ENCODE measurements around the gene PRLH. TPM values are rescaled to one million over a fixed set of nuclear protein-coding genes. Genes with fewer than 3 reads are reported as not detected.

Gene PRLH
- total and polyA plus RNA-seq, 2 of the 13 experiments (the other 11 are each of a cell fraction or from before 2014, with no cell fraction given) = not detected

DNA sequence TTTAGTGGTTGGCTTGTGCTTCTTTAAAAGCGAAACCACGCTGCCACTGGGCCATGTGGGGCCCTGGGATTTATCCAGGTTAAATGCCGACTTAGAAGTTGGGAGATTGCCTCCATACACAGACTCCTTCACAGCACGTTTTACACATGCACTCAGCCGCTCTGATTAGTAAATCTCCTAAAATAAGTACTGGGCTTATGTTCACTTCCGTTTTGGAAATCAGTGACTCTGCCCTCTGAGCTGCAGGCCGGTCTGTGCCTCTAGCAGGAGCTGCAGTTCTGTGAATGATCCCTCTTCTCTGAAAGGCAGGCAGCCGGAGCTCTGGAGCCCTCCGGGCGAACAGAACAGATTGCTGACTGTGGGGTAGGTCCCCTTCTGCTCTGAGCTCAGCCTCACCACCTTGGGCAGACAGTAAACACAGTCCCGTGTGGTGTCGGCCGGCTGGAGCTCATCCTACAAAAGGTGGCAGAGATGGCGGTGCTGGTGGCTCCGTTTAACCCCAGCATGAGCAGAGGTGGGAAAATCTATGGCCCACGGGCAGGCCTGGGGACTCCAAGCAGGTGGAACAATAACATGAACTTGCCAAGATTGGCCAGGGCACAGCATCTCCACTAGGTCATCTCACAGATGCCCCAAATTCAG lies 34.0 kb downstream of the PRLH start (continued):
- TF ChIP-seq, protein P1, sequence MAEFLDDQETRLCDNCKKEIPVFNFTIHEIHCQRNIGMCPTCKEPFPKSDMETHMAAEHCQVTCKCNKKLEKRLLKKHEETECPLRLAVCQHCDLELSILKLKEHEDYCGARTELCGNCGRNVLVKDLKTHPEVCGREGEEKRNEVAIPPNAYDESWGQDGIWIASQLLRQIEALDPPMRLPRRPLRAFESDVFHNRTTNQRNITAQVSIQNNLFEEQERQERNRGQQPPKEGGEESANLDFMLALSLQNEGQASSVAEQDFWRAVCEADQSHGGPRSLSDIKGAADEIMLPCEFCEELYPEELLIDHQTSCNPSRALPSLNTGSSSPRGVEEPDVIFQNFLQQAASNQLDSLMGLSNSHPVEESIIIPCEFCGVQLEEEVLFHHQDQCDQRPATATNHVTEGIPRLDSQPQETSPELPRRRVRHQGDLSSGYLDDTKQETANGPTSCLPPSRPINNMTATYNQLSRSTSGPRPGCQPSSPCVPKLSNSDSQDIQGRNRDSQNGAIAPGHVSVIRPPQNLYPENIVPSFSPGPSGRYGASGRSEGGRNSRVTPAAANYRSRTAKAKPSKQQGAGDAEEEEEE (CRISPR knock-in tag; IDR thresholded peaks at IDR 0.05; ENCODE audit: borderline replicate concordance) = no peak
- TF ChIP-seq ZNF230 (CRISPR knock-in tag; IDR thresholded peaks at IDR 0.05) (no peak; the same call in 1 of the 2 replicates), ZSCAN20 (CRISPR knock-in tag; IDR thresholded peaks at IDR 0.05; ENCODE audit: borderline replicate concordance) (0 out of 2 replicates have a peak, but pooled peaks have one; percentile 63), MEIS2 (CRISPR knock-in tag; IDR thresholded peaks at IDR 0.05) (peak; percentile 59; the same call in 1 of the 2 replicates), ZNF451 (CRISPR knock-in tag; IDR thresholded peaks at IDR 0.05) (0 out of 2 replicates have a peak, but pooled peaks have one; percentile 29), NFAT5 (CRISPR knock-in tag; IDR thresholded peaks at IDR 0.05) (no peak), DMAP1 (CRISPR knock-in tag; IDR thresholded peaks at IDR 0.05) (peak; percentile 31; the same call in 1 of the 2 replicates), ZNF205 (CRISPR knock-in tag; IDR thresholded peaks at IDR 0.05) (peak; percentile 64; the same call in 1 of the 2 replicates), ZNF33A (CRISPR knock-in tag; IDR thresholded peaks at IDR 0.05; ENCODE audit: borderline replicate concordance) (no peak), ZNF605 (CRISPR knock-in tag; IDR thresholded peaks at IDR 0.05) (no peak), BCL6 (CRISPR knock-in tag; IDR thresholded peaks at IDR 0.05) (no peak), SMC3 (IDR thresholded peaks at IDR 0.05; ENCODE audit: low read length) (no peak), HBP1 (CRISPR knock-in tag; IDR thresholded peaks at IDR 0.05; ENCODE audit: low read depth) (0 out of 2 replicates have a peak, but pooled peaks have one; percentile 38), ZNF879 (CRISPR knock-in tag; IDR thresholded peaks at IDR 0.05) (peak; percentile 80), CHCHD3 (CRISPR knock-in tag; IDR thresholded peaks at IDR 0.05) (no peak), ZNF382 (CRISPR knock-in tag; IDR thresholded peaks at IDR 0.05; ENCODE audit: borderline replicate concordance) (no peak), ZNF800 (CRISPR knock-in tag; IDR thresholded peaks at IDR 0.05) (no peak), MXD1 (CRISPR knock-in tag; IDR thresholded peaks at IDR 0.05) (no peak)
